PC-9 (cell line): ENCODE data around the gene RCOR3. TPM values are rescaled to one million over a fixed set of nuclear protein-coding genes. Genes with fewer than 3 reads are reported as not detected.
"Not testable (repeated sequence)": the region's sequence is repeated elsewhere in the genome, so short reads cannot be mapped to it uniquely, and the experiment has no call there.

ENCODE experiments used
- BruUV-seq: library from RNA; stranded (reverse); fragments of 400-500 nt; replicated peaks from 2 replicates; lab custom pipeline; 2021; lab: Mats Ljungman, UMichigan
- CTCF ChIA-PET: fragments of 300-600 bp; sonication (Branson Sonifier 250); formaldehyde crosslinking; loops from one replicate; lab custom pipeline; 2022; ENCODE audit warnings: antibody characterized with exemption; lab: Charles Lee
- POLR2A ChIA-PET: fragments of 300-600 bp; sonication (Branson Sonifier 250); formaldehyde crosslinking; loops from one replicate; lab custom pipeline; 2022; ENCODE audit warnings: antibody characterized with exemption; ENCODE audit not compliant: unreplicated experiment; lab: Charles Lee
- DNase-seq, 2 experiments: peaks; one replicate each; pipeline versions ENCODE4 v3.0.0 to v3.0.0-alpha.2; 2015 to 2022; ENCODE audit warnings: mixed read lengths in 1 of 2
- H2AFZ ChIP-seq: fragments of 200-600 bp; sonication (generic); 2 replicates; pipeline ENCODE4 v1.8.1; 2017; ENCODE audit warnings: antibody characterized with exemption
- H3F3A ChIP-seq: fragments of 200-600 bp; sonication (generic); 2 replicates; pipeline ENCODE4 v1.8.1; 2017; ENCODE audit warnings: antibody characterized with exemption, mild to moderate bottlenecking, low read depth; ENCODE audit not compliant: insufficient read depth
- H3K27ac ChIP-seq: fragments of 200-600 bp; sonication (generic); 2 replicates; pipeline ENCODE4 v1.6.1; 2016; ENCODE audit warnings: mixed run types
- H3K27me3 ChIP-seq: fragments of 200-600 bp; sonication (generic); 2 replicates; pipeline ENCODE4 v1.6.1; 2016; ENCODE audit warnings: low read depth, mixed run types; ENCODE audit not compliant: insufficient read depth
- H3K36me3 ChIP-seq: fragments of 200-600 bp; sonication (generic); 2 replicates; pipeline ENCODE4 v1.6.1; 2016; ENCODE audit warnings: low read depth, mixed run types
- H3K4me1 ChIP-seq: fragments of 200-600 bp; sonication (generic); replicated peaks from 2 replicates; pipeline ENCODE4 v1.6.1; 2016; ENCODE audit warnings: mixed run types; ENCODE audit not compliant: insufficient read depth
- H3K4me2 ChIP-seq: fragments of 200-600 bp; sonication (generic); 2 replicates; pipeline ENCODE4 v1.6.1; 2017; ENCODE audit warnings: mixed run types
- H3K4me3 ChIP-seq: fragments of 200-600 bp; sonication (generic); 2 replicates; pipeline ENCODE4 v1.6.1; 2016; ENCODE audit warnings: mixed run types
- H3K79me2 ChIP-seq: fragments of 200-600 bp; sonication (generic); 2 replicates; pipeline ENCODE4 v1.6.1; 2017; ENCODE audit warnings: low read depth, mixed run types
- H3K9me2 ChIP-seq: fragments of 200-600 bp; sonication (generic); 2 replicates; pipeline ENCODE4 v1.8.1; 2017; ENCODE audit warnings: mild to moderate bottlenecking; ENCODE audit not compliant: insufficient read depth
- H3K9me3 ChIP-seq: fragments of 200-600 bp; sonication (generic); 2 replicates; pipeline ENCODE4 v1.8.1; 2016; ENCODE audit warnings: low read depth; ENCODE audit not compliant: insufficient read depth
- H4K20me1 ChIP-seq: fragments of 200-600 bp; sonication (generic); 2 replicates; pipeline ENCODE4 v1.8.1; 2017; ENCODE audit not compliant: insufficient read depth
- CTCF ChIP-seq: fragments of 200-600 bp; sonication (generic); conservative IDR thresholded peaks from 2 replicates; pipeline ENCODE4 v1.6.1; 2017; ENCODE audit warnings: mixed run types, antibody characterized with exemption, mild to moderate bottlenecking, moderate library complexity
- EZH2 ChIP-seq: fragments of 200-600 bp; sonication (generic); IDR thresholded peaks from 2 replicates; pipeline ENCODE4 v1.8.0; 2017; ENCODE audit warnings: antibody characterized with exemption, low read depth
- intact Hi-C: fragments of 100-400 bp; cut with micrococcal nuclease; formaldehyde crosslinking; loops from one replicate; pipeline ENCODE4 v1.10.0; 2022; ENCODE audit not compliant: unreplicated experiment
- total RNA-seq: library from RNA; stranded (reverse); gene quantifications from 2 replicates; pipeline ENCODE4 v1.2.3, GENCODE V29; 2021

Gene RCOR3
- total RNA-seq, 1 experiment from 2014 or later: 48.7 TPM

GRCh38 chr1:211261229-211261628 lies 2.1 kb downstream of the RCOR3 start:
- Histone ChIP-seq H3K27me3 (no peaks in the 10 kb centered on the region), H2AFZ (peak overlapping the region; percentile 80), H3K79me2 (peaks cover 17% of the 10 kb centered on the region), H3K36me3 (peaks cover 11% of the 10 kb centered on the region; the same call in 1 of the 2 replicates), H4K20me1 (no peaks in the 10 kb centered on the region; the same call in 1 of the 2 replicates), H3K27ac (peak overlapping the region; percentile 9; the same call in 1 of the 2 replicates), H3K9me2 (no peaks in the 10 kb centered on the region), H3K4me3 (peak overlapping the region; percentile 98), H3K9me3 (no peaks in the 10 kb centered on the region), H3K4me1 (peaks cover 20% of the 10 kb centered on the region), H3F3A (peaks cover 25% of the 10 kb centered on the region), H3K4me2 (peak overlapping the region; percentile 79)
- ChIA-PET POLR2A (interaction anchor here (0.6 kb wide), 1 partner anchor 74 kb away, joined by 3 read pairs; no protein-coding TSS in a partner anchor), CTCF (interaction anchor here (0.6 kb wide), 1 partner anchor 1111 kb away, joined by 6 read pairs; no protein-coding TSS in a partner anchor)
- TF ChIP-seq CTCF (no peak), EZH2 (no peak)
- DNase-seq: no peak
- no TSS peak for BruUV-seq
- intact Hi-C loops: no loop called here

DNA sequence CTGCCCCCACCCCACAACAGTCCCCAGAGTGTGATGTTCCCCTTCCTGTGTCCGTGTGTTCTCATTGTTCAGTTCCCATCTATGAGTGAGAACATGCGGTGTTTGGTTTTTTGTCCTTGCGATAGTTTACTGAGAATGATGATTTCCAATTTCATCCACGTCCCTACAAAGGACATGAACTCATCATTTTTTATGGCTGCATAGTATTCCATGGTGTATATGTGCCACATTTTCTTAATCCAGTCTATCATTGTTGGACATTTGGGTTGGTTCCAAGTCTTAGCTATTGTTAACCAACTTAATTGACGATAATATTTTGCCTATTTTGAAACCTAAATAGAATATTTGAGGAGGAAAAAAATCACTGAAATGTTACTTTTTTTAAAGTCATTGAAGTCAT lies 3.9 kb downstream of the RCOR3 start:
- H3K4me2 ChIP-seq, H3K27me3 ChIP-seq, H3K4me1 ChIP-seq, DNase-seq, H3K9me2 ChIP-seq, H3K4me3 ChIP-seq, BruUV-seq, H3K27ac ChIP-seq, H3K9me3 ChIP-seq, intact Hi-C loops, H2AFZ ChIP-seq, CTCF ChIA-PET, H4K20me1 ChIP-seq, POLR2A ChIA-PET: not testable (repeated sequence)
- H3K79me2 ChIP-seq: peaks cover 12% of the 10 kb centered on the region
- H3F3A ChIP-seq: peaks cover 25% of the 10 kb centered on the region
- peaks cover 14% of the 10 kb centered on the region; the same call in 1 of the 2 replicates for H3K36me3 ChIP-seq

GRCh38 chr1:211267204-211267857 lies 8.2 kb downstream of the RCOR3 start:
- DNase-seq: no peak
- no peaks in the 10 kb centered on the region for H4K20me1 ChIP-seq
- H3K4me2 ChIP-seq: no peak overlapping the region
- no peaks in the 10 kb centered on the region for H3K9me3 ChIP-seq
- no peak overlapping the region for H2AFZ ChIP-seq
- POLR2A ChIA-PET: no interaction called here
- BruUV-seq: no TSS peak
- no peaks in the 10 kb centered on the region for H3K4me1 ChIP-seq
- no peak overlapping the region for H3K4me3 ChIP-seq
- peaks cover 6% of the 10 kb centered on the region; the same call in 1 of the 2 replicates for H3F3A ChIP-seq
- no peak for TF ChIP-seq CTCF
- no peak for TF ChIP-seq EZH2
- H3K36me3 ChIP-seq: peaks cover 26% of the 10 kb centered on the region
- intact Hi-C loops: no loop called here
- no peaks in the 10 kb centered on the region; the same call in 1 of the 2 replicates for H3K79me2 ChIP-seq
- H3K9me2 ChIP-seq: no peaks in the 10 kb centered on the region
- H3K27ac ChIP-seq: no peak overlapping the region
- CTCF ChIA-PET: no interaction called here
- no peaks in the 10 kb centered on the region for H3K27me3 ChIP-seq
